Calu3 (cell line): ENCODE measurements around the gene TSPAN15. TPM values are rescaled to one million over a fixed set of nuclear protein-coding genes. Genes with fewer than 3 reads are reported as not detected.
A peak's percentile ranks its signal among the peaks of the same experiment; 100 is the strongest.

Source experiments
- BruUV-seq: library from RNA; stranded (reverse); fragments of 400-500 nt; replicated peaks from 2 replicates; lab custom pipeline; 2021; lab: Mats Ljungman, UMichigan
- CTCF ChIA-PET: fragments of 300-600 bp; sonication (Branson Sonifier 250); formaldehyde crosslinking; loops from one replicate; lab custom pipeline; 2022; ENCODE audit warnings: antibody characterized with exemption; lab: Charles Lee
- DNase-seq: peaks from one replicate; pipeline ENCODE4 v3.0.0; 2022
- H3K27ac Mint-ChIP-seq: one replicate; pipeline ENCODE4 v1.8.0; 2022; ENCODE audit warnings: mixed read lengths; ENCODE audit not compliant: unreplicated experiment
- H3K27me3 Mint-ChIP-seq: one replicate; pipeline ENCODE4 v1.8.0; 2022; ENCODE audit warnings: mixed read lengths; ENCODE audit not compliant: unreplicated experiment
- H3K36me3 Mint-ChIP-seq: one replicate; pipeline ENCODE4 v1.8.0; 2022; ENCODE audit warnings: mild to moderate bottlenecking, moderate library complexity, mixed read lengths; ENCODE audit not compliant: insufficient read depth, unreplicated experiment
- H3K4me1 Mint-ChIP-seq: one replicate; pipeline ENCODE4 v1.8.0; 2022; ENCODE audit warnings: mild to moderate bottlenecking, low read depth, mixed read lengths; ENCODE audit not compliant: unreplicated experiment
- H3K4me3 Mint-ChIP-seq: one replicate; pipeline ENCODE4 v1.8.0; 2022; ENCODE audit warnings: mild to moderate bottlenecking, low read depth, moderate library complexity, mixed read lengths; ENCODE audit not compliant: unreplicated experiment
- H3K9me3 Mint-ChIP-seq: one replicate; pipeline ENCODE4 v1.8.0; 2022; ENCODE audit warnings: low read depth, mixed read lengths; ENCODE audit not compliant: unreplicated experiment
- CTCF ChIP-seq: fragments of 200-600 bp; IDR thresholded peaks from one replicate; pipeline ENCODE4 v1.8.0; 2022; ENCODE audit warnings: antibody characterized with exemption; ENCODE audit not compliant: unreplicated experiment
- intact Hi-C: fragments of 100-400 bp; cut with micrococcal nuclease; formaldehyde crosslinking; loops from one replicate; pipeline ENCODE4 v1.10.0; 2022; ENCODE audit not compliant: unreplicated experiment
- total RNA-seq: library from RNA; stranded (reverse); gene quantifications from 2 replicates; pipeline ENCODE4 v1.2.3, GENCODE V29; 2022

The TSPAN15 gene
- total RNA-seq, 1 experiment from 2014 or later = 137 TPM

GRCh38 chr10:69410487-69410886 lies 40.8 kb upstream of the TSPAN15 start:
- CTCF ChIA-PET = interaction anchor here (0.7 kb wide), 2 partner anchors 192 to 308 kb away, joined by 4 to 6 read pairs; no protein-coding TSS in a partner anchor
- Mint-ChIP-seq H3K36me3 (peaks cover 29% of the 10 kb centered on the region), H3K4me1 (peaks cover 21% of the 10 kb centered on the region), H3K4me3 (no peak overlapping the region), H3K9me3 (no peaks in the 10 kb centered on the region), H3K27me3 (no peaks in the 10 kb centered on the region), H3K27ac (no peak overlapping the region)
- no TSS peak for BruUV-seq
- no peak for DNase-seq
- TF ChIP-seq CTCF = no peak
- intact Hi-C loops = no loop called here

- intact Hi-C loops = no loop called here
- no peak overlapping the region for H3K27ac Mint-ChIP-seq
Observed at GRCh38 chr10:69411476-69411875, 39.8 kb upstream of the TSPAN15 start.

GRCh38 chr10:69412232-69412790 lies 39.0 kb upstream of the TSPAN15 start:
- Mint-ChIP-seq H3K4me3 (no peak overlapping the region), H3K27me3 (no peaks in the 10 kb centered on the region), H3K36me3 (peaks cover 20% of the 10 kb centered on the region), H3K4me1 (peaks cover 15% of the 10 kb centered on the region), H3K9me3 (no peaks in the 10 kb centered on the region), H3K27ac (no peak overlapping the region)
- intact Hi-C loops = no loop called here
- no peak for DNase-seq
- CTCF ChIA-PET = interaction anchor here (0.6 kb wide), 1 partner anchor 29 kb away, joined by 3 read pairs; no protein-coding TSS in a partner anchor
- no TSS peak for BruUV-seq
- no peak for TF ChIP-seq CTCF

More at GRCh38 chr10:69411476-69411875, 39.8 kb upstream of the TSPAN15 start:
- DNase-seq = no peak
- no TSS peak for BruUV-seq
- no peaks in the 10 kb centered on the region for H3K27me3 Mint-ChIP-seq
- peaks cover 17% of the 10 kb centered on the region for H3K4me1 Mint-ChIP-seq
- TF ChIP-seq CTCF = no peak
- H3K4me3 Mint-ChIP-seq = no peak overlapping the region
- peaks cover 21% of the 10 kb centered on the region for H3K36me3 Mint-ChIP-seq
- H3K9me3 Mint-ChIP-seq = no peaks in the 10 kb centered on the region
- CTCF ChIA-PET = interaction anchor here (0.7 kb wide), 1 partner anchor 278 kb away, joined by 3 read pairs; no protein-coding TSS in a partner anchor

- H3K4me3 Mint-ChIP-seq = no peak overlapping the region
- peaks cover 11% of the 10 kb centered on the region for H3K36me3 Mint-ChIP-seq
- no peaks in the 10 kb centered on the region for H3K27me3 Mint-ChIP-seq
- peak; percentile 55 for TF ChIP-seq CTCF
- CTCF ChIA-PET = no interaction called here
- no peaks in the 10 kb centered on the region for H3K9me3 Mint-ChIP-seq
- no TSS peak for BruUV-seq
- peaks cover 13% of the 10 kb centered on the region for H3K4me1 Mint-ChIP-seq
- intact Hi-C loops = no loop called here
- peak; percentile 53 for DNase-seq
- H3K27ac Mint-ChIP-seq = no peak overlapping the region
Observed at GRCh38 chr10:69413221-69413865, 37.9 kb upstream of the TSPAN15 start.
